CD4-positive, alpha-beta T cell treated with Interleukin-21 for 1 hour (primary cell): Measurements from ENCODE around the gene TEAD1.

Source experiments
- DNase-seq: peaks from one replicate; pipeline ENCODE4 v3.0.0-alpha.2; 2020

TEAD1 gene

GRCh38 chr11:12768726-12769673, 94.8 kb downstream of the TEAD1 start:
- no peak for DNase-seq

GRCh38 chr11:12769834-12770345, 95.7 kb downstream of the TEAD1 start:
- DNase-seq, result no peak

GRCh38 chr11:12770435-12770834, 96.2 kb downstream of the TEAD1 start:
- no peak for DNase-seq

GRCh38 chr11:12770966-12771597, 96.9 kb downstream of the TEAD1 start:
- no peak for DNase-seq

GRCh38 chr11:12771875-12772274, 97.7 kb downstream of the TEAD1 start:
- DNase-seq, result no peak

- no peak for DNase-seq
Measured at GRCh38 chr11:12772324-12772723, 98.1 kb downstream of the TEAD1 start.

- no peak for DNase-seq
Measured at GRCh38 chr11:12773591-12773990, 99.4 kb downstream of the TEAD1 start.

GRCh38 chr11:12775955-12776354, 101.7 kb downstream of the TEAD1 start:
- no peak for DNase-seq

- DNase-seq, result no peak
Measured at GRCh38 chr11:12777208-12777874, 103.1 kb downstream of the TEAD1 start.

- DNase-seq, result no peak
Measured at GRCh38 chr11:12778240-12778905, 104.2 kb downstream of the TEAD1 start.

- no peak for DNase-seq
Measured at GRCh38 chr11:12783765-12784164, 109.5 kb downstream of the TEAD1 start.

- DNase-seq, result no peak
Measured at GRCh38 chr11:12784445-12784844, 110.2 kb downstream of the TEAD1 start.

- no peak for DNase-seq
Measured at GRCh38 chr11:12784987-12785386, 110.8 kb downstream of the TEAD1 start.

- no peak for DNase-seq
Measured at GRCh38 chr11:12785901-12786300, 111.7 kb downstream of the TEAD1 start.

- no peak for DNase-seq
Measured at GRCh38 chr11:12786450-12786849, 112.2 kb downstream of the TEAD1 start.

GRCh38 chr11:12786891-12787290, 112.7 kb downstream of the TEAD1 start:
- no peak for DNase-seq

- no peak for DNase-seq
Measured at GRCh38 chr11:12787847-12788246, 113.6 kb downstream of the TEAD1 start.

- DNase-seq, result no peak
Measured at GRCh38 chr11:12789054-12789453, 114.8 kb downstream of the TEAD1 start.

GRCh38 chr11:12789596-12790215, 115.5 kb downstream of the TEAD1 start:
- no peak for DNase-seq

GRCh38 chr11:12790861-12791616, 116.8 kb downstream of the TEAD1 start:
- DNase-seq, result no peak

GRCh38 chr11:12792018-12792417, 117.8 kb downstream of the TEAD1 start:
- no peak for DNase-seq

GRCh38 chr11:12792590-12792989, 118.4 kb downstream of the TEAD1 start:
- no peak for DNase-seq
